Panc1 (cell line): ENCODE results near the gene POU2F1. TPM values are rescaled to one million over a fixed set of nuclear protein-coding genes. Genes with fewer than 3 reads are reported as not detected.

Source experiments
- ATAC-seq: fragments of 200-7000 bp; cut with Tn5 transposase; 2 replicates; pipeline ENCODE4 v1.9.1; 2020; ENCODE audit warnings: mild to moderate bottlenecking, moderate library complexity
- BruUV-seq: library from RNA; stranded (reverse); fragments of 400-500 nt; replicated peaks from 2 replicates; lab custom pipeline; 2021; lab: Mats Ljungman, UMichigan
- CTCF ChIA-PET: fragments of 300-600 bp; sonication (Branson Sonifier 250); formaldehyde crosslinking; loops from one replicate; lab custom pipeline; 2022; ENCODE audit warnings: antibody characterized with exemption; lab: Charles Lee
- POLR2A ChIA-PET: fragments of 300-600 bp; sonication (Branson Sonifier 250); formaldehyde crosslinking; loops from one replicate; lab custom pipeline; 2022; ENCODE audit warnings: antibody characterized with exemption; lab: Charles Lee
- DNase-seq: peaks from one replicate; pipeline ENCODE4 v3.0.0-alpha.2; 2010; ENCODE audit warnings: low read depth, low spot score
- H3K27ac ChIP-seq: 2 replicates; pipeline ENCODE4 v1.5.1; 2011; ENCODE audit warnings: mild to moderate bottlenecking, low read length, inconsistent platforms
- H3K27me3 ChIP-seq: fragments of 200-500 bp; sonication (Bioruptor generic); 2 replicates; pipeline ENCODE4 v1.6.0; 2014; ENCODE audit warnings: low read length, inconsistent platforms; ENCODE audit not compliant: control insufficient read depth, insufficient read depth
- H3K36me3 ChIP-seq: fragments of 200-500 bp; sonication (Bioruptor generic); 2 replicates; pipeline ENCODE4 v1.5.1; 2014; ENCODE audit warnings: inconsistent platforms, mild to moderate bottlenecking, low read length, moderate library complexity; ENCODE audit not compliant: control insufficient read depth, insufficient read depth
- H3K4me1 ChIP-seq: 2 replicates; pipeline ENCODE4 v1.5.1; 2011; ENCODE audit warnings: inconsistent platforms, mild to moderate bottlenecking, low read length, moderate library complexity; ENCODE audit not compliant: control insufficient read depth, insufficient read depth
- H3K4me3 ChIP-seq, 2 experiments: 2 replicates each; pipeline ENCODE4 v1.5.1; 2011 to 2012; ENCODE audit warnings: low read depth in 2 of 2, low read length in 2 of 2, mild to moderate bottlenecking in 2 of 2, inconsistent platforms in 1 of 2, moderate library complexity in 1 of 2
- H3K9me3 ChIP-seq: fragments of 200-500 bp; sonication (Bioruptor generic); 2 replicates; pipeline ENCODE4 v1.5.1; 2014; ENCODE audit warnings: low read depth, mild to moderate bottlenecking, inconsistent platforms, low read length, moderate library complexity; ENCODE audit not compliant: control insufficient read depth, insufficient read depth
- CTCF ChIP-seq: fragments of 450-650 bp; IDR thresholded peaks from 2 replicates; pipeline ENCODE4 v1.5.1; 2017; ENCODE audit warnings: mild to moderate bottlenecking
- POLR2AphosphoS5 ChIP-seq: IDR thresholded peaks from 2 replicates; pipeline ENCODE4 v1.6.1; 2012; ENCODE audit warnings: mild to moderate bottlenecking, low read depth, low read length, moderate library complexity
- REST ChIP-seq, 2 experiments: IDR thresholded peaks; 2 replicates each; pipeline ENCODE4 v1.6.1; 2011 to 2012; ENCODE audit warnings: low read depth in 2 of 2, control low read depth in 1 of 2, low read length in 1 of 2, mild to moderate bottlenecking in 1 of 2, moderate library complexity in 1 of 2; ENCODE audit not compliant: insufficient read depth in 1 of 2
- SIN3A ChIP-seq: IDR thresholded peaks from 2 replicates; pipeline ENCODE4 v1.6.1; 2012; ENCODE audit warnings: low read depth, mild to moderate bottlenecking, low read length, moderate library complexity, borderline replicate concordance; ENCODE audit not compliant: insufficient read depth
- TCF7L2 ChIP-seq: IDR thresholded peaks from 2 replicates; pipeline ENCODE4 v1.6.1; 2011; ENCODE audit warnings: mild to moderate bottlenecking, low read depth, low read length, inconsistent platforms
- in situ Hi-C: cut with HindIII; loops from 2 replicates; pipeline ENCODE4 v1.10.0; 2016; ENCODE audit warnings: low sequenced_read_pairs, low pct_unique_long_range_greater_than_20kb
- intact Hi-C: fragments of 100-400 bp; cut with micrococcal nuclease; formaldehyde crosslinking; loops from one replicate; pipeline ENCODE4 v1.10.0; 2022; ENCODE audit not compliant: unreplicated experiment
- total RNA-seq: library from RNA; stranded (reverse); gene quantifications from one replicate; pipeline ENCODE4 v1.2.1, GENCODE V29; 2021; ENCODE audit not compliant: unreplicated experiment

POU2F1 gene
- total RNA-seq, 1 experiment from 2014 or later, result 17.1 TPM

DNA sequence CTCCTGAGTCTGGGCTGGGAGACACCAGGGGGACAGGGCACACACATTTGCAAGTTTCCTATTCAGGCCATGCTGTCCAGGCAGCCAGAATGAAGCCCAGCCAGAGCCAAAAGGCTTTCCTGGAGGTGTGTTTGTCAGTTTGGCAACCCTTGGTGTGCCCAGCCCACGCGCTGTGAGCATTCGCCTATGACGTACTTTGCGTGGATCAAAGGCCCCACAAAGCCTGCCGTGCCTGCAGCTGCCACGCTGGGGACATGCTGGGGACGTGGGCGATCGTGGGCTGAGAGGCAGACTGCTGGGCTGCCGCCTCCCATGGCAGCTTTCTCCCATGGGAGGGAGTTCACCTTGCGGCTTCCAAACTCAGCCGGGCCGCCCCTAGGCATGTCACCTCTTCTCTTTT, 240.2 kb downstream of the POU2F1 start:
- CTCF ChIA-PET, result no interaction called here

DNA sequence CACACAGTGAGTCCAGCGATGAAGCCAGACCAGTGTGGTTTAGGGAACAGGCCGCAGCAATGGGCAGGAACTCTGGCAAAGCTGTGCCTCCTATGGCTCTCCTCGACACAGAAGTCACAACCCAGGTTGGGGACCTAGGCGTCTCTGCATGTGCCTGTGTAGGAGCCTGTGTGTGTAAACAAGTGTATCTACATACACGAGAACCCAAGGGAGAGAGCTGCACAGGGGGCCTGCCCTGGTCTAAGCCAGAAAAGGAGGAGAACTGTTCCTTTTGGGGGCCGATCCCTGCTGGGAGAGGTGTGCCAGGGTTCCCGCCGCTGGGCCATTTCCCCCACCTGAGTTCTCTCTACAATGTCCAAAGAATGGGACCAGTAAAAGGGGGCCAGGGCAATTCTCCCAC, 241.7 kb downstream of the POU2F1 start:
- DNase-seq, result no peak
- intact Hi-C loops, result no loop called here
- ChIA-PET POLR2A (no interaction called here), CTCF (no interaction called here)
- no peaks in the 10 kb centered on the region for H3K36me3 ChIP-seq
- no peaks in the 10 kb centered on the region for H3K9me3 ChIP-seq
- TF ChIP-seq SIN3A, result no peak
- TF ChIP-seq REST (IDR thresholded peaks at IDR 0.05; ENCODE audit: insufficient read depth in 1 of 2, low read depth in 2 of 2, low read length in 1 of 2), result no peak
- no peak for TF ChIP-seq CTCF
- no peak for TF ChIP-seq POLR2AphosphoS5
- no peak for TF ChIP-seq TCF7L2
- H3K27ac ChIP-seq, result no peak overlapping the region
- no TSS peak for BruUV-seq
- in situ Hi-C loops, result no loop called here
- H3K27me3 ChIP-seq, result no peaks in the 10 kb centered on the region
- no peaks in the 10 kb centered on the region for H3K4me1 ChIP-seq
- no peak for ATAC-seq
- H3K4me3 ChIP-seq, result no peak overlapping the region

More for the DNA sequence above, 240.2 kb downstream of the POU2F1 start:
- Histone ChIP-seq H3K9me3 (no peaks in the 10 kb centered on the region), H3K4me1 (0 out of 2 replicates have a peak, but pooled peaks cover 2% of the 10 kb centered on the region), H3K27me3 (no peaks in the 10 kb centered on the region), H3K36me3 (no peaks in the 10 kb centered on the region), H3K27ac (no peak overlapping the region), H3K4me3 (no peak overlapping the region)
- in situ Hi-C loops, result no loop called here
- POLR2A ChIA-PET, result no interaction called here
- ATAC-seq, result no peak
- no peak for DNase-seq
- BruUV-seq, result no TSS peak
- intact Hi-C loops, result no loop called here
- no peak for TF ChIP-seq REST (IDR thresholded peaks at IDR 0.05; ENCODE audit: insufficient read depth in 1 of 2, low read depth in 2 of 2, low read length in 1 of 2)
- no peak for TF ChIP-seq SIN3A
- no peak for TF ChIP-seq TCF7L2
- no peak for TF ChIP-seq POLR2AphosphoS5
- no peak for TF ChIP-seq CTCF
